Measurements from ENCODE around the gene ADGRA1. TPM values are rescaled to one million over a fixed set of nuclear protein-coding genes. Genes with fewer than 3 reads are reported as not detected.

Gene ADGRA1
- total and polyA plus RNA-seq, 2 of the 13 experiments (the other 11 are each of a cell fraction or from before 2014, with no cell fraction given) = not detected

- BruUV-seq (replicated peaks) = no TSS peak
- H3K27me3 ChIP-seq (ENCODE audit: control insufficient read depth in 1 of 2, insufficient read depth in 2 of 2, low read length in 2 of 2) = peaks cover 7 to 54% of the 10 kb centered on the region in 2 experiments; a peak in 4 of 5 replicates
- TF ChIP-seq, protein P1, sequence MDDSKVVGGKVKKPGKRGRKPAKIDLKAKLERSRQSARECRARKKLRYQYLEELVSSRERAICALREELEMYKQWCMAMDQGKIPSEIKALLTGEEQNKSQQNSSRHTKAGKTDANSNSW (CRISPR knock-in tag; IDR thresholded peaks at IDR 0.05; ENCODE audit: borderline replicate concordance) = no peak
- TF ChIP-seq KDM6A (CRISPR knock-in tag; IDR thresholded peaks at IDR 0.05; ENCODE audit: low read depth) (no peak), ZNF12 (CRISPR knock-in tag; IDR thresholded peaks at IDR 0.05) (no peak), ZNF883 (CRISPR knock-in tag; IDR thresholded peaks at IDR 0.05; ENCODE audit: not compliant biosample characterization) (no peak), MTA3 (CRISPR knock-in tag; IDR thresholded peaks at IDR 0.05) (no peak), IRX3 (CRISPR knock-in tag; IDR thresholded peaks at IDR 0.05; ENCODE audit: borderline replicate concordance, low read depth) (no peak), ZNF180 (CRISPR knock-in tag; IDR thresholded peaks at IDR 0.05; ENCODE audit: borderline replicate concordance, low read depth) (no peak), ZNF383 (CRISPR knock-in tag; IDR thresholded peaks at IDR 0.05; ENCODE audit: borderline replicate concordance) (no peak), ZNF816 (CRISPR knock-in tag; IDR thresholded peaks at IDR 0.05; ENCODE audit: borderline replicate concordance) (no peak), ZNF607 (CRISPR knock-in tag; IDR thresholded peaks at IDR 0.05; ENCODE audit: borderline replicate concordance) (no peak), DRAP1 (CRISPR knock-in tag; IDR thresholded peaks at IDR 0.05) (no peak), ATF2 (CRISPR knock-in tag; IDR thresholded peaks at IDR 0.05) (no peak)
- TF ChIP-seq, protein P2, sequence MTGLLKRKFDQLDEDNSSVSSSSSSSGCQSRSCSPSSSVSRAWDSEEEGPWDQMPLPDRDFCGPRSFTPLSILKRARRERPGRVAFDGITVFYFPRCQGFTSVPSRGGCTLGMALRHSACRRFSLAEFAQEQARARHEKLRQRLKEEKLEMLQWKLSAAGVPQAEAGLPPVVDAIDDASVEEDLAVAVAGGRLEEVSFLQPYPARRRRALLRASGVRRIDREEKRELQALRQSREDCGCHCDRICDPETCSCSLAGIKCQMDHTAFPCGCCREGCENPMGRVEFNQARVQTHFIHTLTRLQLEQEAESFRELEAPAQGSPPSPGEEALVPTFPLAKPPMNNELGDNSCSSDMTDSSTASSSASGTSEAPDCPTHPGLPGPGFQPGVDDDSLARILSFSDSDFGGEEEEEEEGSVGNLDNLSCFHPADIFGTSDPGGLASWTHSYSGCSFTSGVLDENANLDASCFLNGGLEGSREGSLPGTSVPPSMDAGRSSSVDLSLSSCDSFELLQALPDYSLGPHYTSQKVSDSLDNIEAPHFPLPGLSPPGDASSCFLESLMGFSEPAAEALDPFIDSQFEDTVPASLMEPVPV (CRISPR knock-in tag; IDR thresholded peaks at IDR 0.05) = no peak
- TF ChIP-seq, protein P3, sequence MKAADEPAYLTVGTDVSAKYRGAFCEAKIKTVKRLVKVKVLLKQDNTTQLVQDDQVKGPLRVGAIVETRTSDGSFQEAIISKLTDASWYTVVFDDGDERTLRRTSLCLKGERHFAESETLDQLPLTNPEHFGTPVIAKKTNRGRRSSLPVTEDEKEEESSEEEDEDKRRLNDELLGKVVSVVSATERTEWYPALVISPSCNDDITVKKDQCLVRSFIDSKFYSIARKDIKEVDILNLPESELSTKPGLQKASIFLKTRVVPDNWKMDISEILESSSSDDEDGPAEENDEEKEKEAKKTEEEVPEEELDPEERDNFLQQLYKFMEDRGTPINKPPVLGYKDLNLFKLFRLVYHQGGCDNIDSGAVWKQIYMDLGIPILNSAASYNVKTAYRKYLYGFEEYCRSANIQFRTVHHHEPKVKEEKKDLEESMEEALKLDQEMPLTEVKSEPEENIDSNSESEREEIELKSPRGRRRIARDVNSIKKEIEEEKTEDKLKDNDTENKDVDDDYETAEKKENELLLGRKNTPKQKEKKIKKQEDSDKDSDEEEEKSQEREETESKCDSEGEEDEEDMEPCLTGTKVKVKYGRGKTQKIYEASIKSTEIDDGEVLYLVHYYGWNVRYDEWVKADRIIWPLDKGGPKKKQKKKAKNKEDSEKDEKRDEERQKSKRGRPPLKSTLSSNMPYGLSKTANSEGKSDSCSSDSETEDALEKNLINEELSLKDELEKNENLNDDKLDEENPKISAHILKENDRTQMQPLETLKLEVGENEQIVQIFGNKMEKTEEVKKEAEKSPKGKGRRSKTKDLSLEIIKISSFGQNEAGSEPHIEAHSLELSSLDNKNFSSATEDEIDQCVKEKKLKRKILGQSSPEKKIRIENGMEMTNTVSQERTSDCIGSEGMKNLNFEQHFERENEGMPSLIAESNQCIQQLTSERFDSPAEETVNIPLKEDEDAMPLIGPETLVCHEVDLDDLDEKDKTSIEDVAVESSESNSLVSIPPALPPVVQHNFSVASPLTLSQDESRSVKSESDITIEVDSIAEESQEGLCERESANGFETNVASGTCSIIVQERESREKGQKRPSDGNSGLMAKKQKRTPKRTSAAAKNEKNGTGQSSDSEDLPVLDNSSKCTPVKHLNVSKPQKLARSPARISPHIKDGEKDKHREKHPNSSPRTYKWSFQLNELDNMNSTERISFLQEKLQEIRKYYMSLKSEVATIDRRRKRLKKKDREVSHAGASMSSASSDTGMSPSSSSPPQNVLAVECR (CRISPR knock-in tag; IDR thresholded peaks at IDR 0.05; ENCODE audit: borderline replicate concordance) = no peak
- TF ChIP-seq, protein P4, sequence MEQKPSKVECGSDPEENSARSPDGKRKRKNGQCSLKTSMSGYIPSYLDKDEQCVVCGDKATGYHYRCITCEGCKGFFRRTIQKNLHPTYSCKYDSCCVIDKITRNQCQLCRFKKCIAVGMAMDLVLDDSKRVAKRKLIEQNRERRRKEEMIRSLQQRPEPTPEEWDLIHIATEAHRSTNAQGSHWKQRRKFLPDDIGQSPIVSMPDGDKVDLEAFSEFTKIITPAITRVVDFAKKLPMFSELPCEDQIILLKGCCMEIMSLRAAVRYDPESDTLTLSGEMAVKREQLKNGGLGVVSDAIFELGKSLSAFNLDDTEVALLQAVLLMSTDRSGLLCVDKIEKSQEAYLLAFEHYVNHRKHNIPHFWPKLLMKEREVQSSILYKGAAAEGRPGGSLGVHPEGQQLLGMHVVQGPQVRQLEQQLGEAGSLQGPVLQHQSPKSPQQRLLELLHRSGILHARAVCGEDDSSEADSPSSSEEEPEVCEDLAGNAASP (CRISPR knock-in tag; IDR thresholded peaks at IDR 0.05; ENCODE audit: borderline replicate concordance) = no peak
- H3K4me1 ChIP-seq (ENCODE audit: insufficient read depth, low read length) = no peaks in the 10 kb centered on the region
- WGBS (ENCODE audit: low lambda C conversion rate) = no CpG with 5 or more reads among the region's 12 CpGs
- no peak for ATAC-seq
- no peak overlapping the region for H2AFZ ChIP-seq (ENCODE audit: low read length)
- no peak for DNase-seq (ENCODE audit: low spot score)
- H4K20me1 ChIP-seq (ENCODE audit: insufficient read depth, low read length) = no peaks in the 10 kb centered on the region
- no peaks in the 10 kb centered on the region for H3K79me2 ChIP-seq (ENCODE audit: insufficient read depth, low read length)
- H3K9me3 ChIP-seq (ENCODE audit: low read length) = no peaks in the 10 kb centered on the region
- FAIRE-seq = no peak
- H3K4me2 ChIP-seq (ENCODE audit: low read depth, low read length) = no peak overlapping the region
- no peaks in the 10 kb centered on the region for H3K36me3 ChIP-seq (replicated peaks in 1 of 2; ENCODE audit: control insufficient read depth in 1 of 2, insufficient read depth in 2 of 2, low read length in 2 of 2)
- no peak overlapping the region for H3K27ac ChIP-seq (ENCODE audit: extremely low read length, insufficient read depth, low read length)
- CTCF ChIA-PET (ENCODE audit: low intra/inter-chr PET ratio, low total read pairs) = no interaction called here
- intact Hi-C loops (cut with micrococcal nuclease; ENCODE audit: unreplicated experiment) = no loop called here
- H3K4me3 ChIP-seq (replicated peaks in 1 of 3; ENCODE audit: insufficient read depth in 1 of 3, low read depth in 2 of 3, low read length in 3 of 3) = no peak overlapping the region
- H3K9ac ChIP-seq (ENCODE audit: insufficient read depth, low read depth, low read length) = no peak overlapping the region
- in situ Hi-C loops (cut with HindIII; ENCODE audit: extremely low pct_ligation_motif_present, low pct_unique_long_range_greater_than_20kb) = no loop called here
- POLR2A ChIA-PET = no interaction called here
Observed at GRCh38 chr10:133113847-133114246, 26.1 kb downstream of the ADGRA1 start.

Measured in HepG2 (cell line).